ENCODE results near the gene HSPA1L. TPM values are rescaled to one million over a fixed set of nuclear protein-coding genes. Genes with fewer than 3 reads are reported as not detected.

Gene HSPA1L
- polyA plus RNA-seq, 1 donor from 2014 or later = 2.6 TPM

DNA sequence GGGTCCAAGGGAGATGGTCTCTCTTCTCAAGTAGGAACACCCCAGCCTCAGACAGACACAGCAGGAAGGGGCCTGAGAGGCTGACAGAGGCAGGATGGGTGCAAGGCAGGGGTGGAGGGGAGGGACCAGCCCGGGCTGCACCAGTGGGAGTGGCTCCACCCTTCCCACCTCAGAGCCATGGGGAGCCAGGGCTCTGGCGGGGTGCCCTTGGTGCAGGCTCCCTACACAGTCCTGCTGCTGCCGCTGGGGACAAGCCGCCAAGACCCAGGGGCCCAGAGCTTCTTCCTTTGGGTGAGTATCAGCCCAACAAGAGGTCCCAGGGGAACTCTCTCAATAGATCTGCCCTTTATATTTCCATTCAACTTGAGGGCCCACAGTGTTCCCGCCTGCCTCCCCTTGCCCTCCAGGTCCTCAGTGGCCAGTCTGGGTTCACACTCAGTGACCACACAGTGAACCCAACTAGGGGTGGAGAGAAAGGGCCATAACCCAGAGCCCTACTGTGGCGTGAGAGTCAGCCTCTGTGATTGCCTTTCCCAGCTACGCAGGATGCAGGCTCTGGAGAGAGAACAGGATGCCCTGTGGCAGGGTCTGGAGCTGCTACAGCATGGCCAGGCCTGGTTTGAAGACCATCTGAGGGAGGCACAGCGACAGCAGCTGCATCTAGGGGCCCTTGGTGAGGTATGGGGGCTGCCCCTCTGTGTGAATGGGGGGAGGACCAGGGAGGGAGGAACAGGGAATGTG is 52.0 kb downstream of the HSPA1L start:
- no peak for TF ChIP-seq SMC3 (conservative IDR thresholded peaks at IDR 0.05; ENCODE audit: poor library complexity)
- TF ChIP-seq EP300 (conservative IDR thresholded peaks at IDR 0.05; ENCODE audit: poor library complexity, severe bottlenecking) = no peak
- no peak for TF ChIP-seq RAD21 (conservative IDR thresholded peaks at IDR 0.05)
- no peak for TF ChIP-seq TAF1 (IDR thresholded peaks at IDR 0.05; ENCODE audit: low read depth)
- no peak for TF ChIP-seq POLR2AphosphoS5 (IDR thresholded peaks at IDR 0.05)
- Histone ChIP-seq H3K9me3 (ENCODE audit: low read length) (no peaks in the 10 kb centered on the region), H3K9ac (ENCODE audit: low read length) (no peak overlapping the region), H3K36me3 (ENCODE audit: insufficient read depth, low read length) (no peaks in the 10 kb centered on the region), H3K4me3 (ENCODE audit: low read length) (no peak overlapping the region), H3K79me2 (replicated peaks; ENCODE audit: insufficient read depth, low read length) (no peaks in the 10 kb centered on the region), H2AFZ (ENCODE audit: low read depth, low read length) (no peak overlapping the region), H4K20me1 (ENCODE audit: insufficient read depth) (no peaks in the 10 kb centered on the region), H3K9me2 (ENCODE audit: insufficient read depth, low read length) (no peaks in the 10 kb centered on the region), H3K27me3 (ENCODE audit: insufficient read depth, low read depth, low read length) (no peaks in the 10 kb centered on the region), H3K4me2 (ENCODE audit: low read length) (no peak overlapping the region), H3F3A (ENCODE audit: insufficient read depth, low read length, poor library complexity, severe bottlenecking) (no peaks in the 10 kb centered on the region), H3K27ac (ENCODE audit: low read length) (no peak overlapping the region)

DNA sequence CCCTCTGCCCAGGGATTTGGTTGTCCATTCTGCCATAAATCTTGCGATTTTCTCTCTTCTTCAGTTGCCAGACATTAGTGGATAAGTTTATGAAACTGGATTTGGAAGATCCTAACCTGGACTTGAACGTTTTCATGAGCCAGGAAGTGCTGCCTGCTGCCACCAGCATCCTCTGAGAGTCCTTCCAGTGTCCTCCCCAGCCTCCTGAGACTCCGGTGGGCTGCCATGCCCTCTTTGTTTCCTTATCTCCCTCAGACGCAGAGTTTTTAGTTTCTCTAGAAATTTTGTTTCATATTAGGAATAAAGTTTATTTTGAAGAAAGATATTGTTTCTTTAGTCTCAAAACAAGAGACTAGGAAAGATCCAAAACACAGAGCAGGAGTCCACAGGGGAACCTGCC is 52.7 kb downstream of the HSPA1L start, which contains the start of gene SAPCD1:
Gene SAPCD1 (plus strand): TSS at position 301 of the 400 bp plus-strand sequence. CDS start 399 bp downstream, outside the sequence.
- Histone ChIP-seq H3K4me3 (ENCODE audit: low read length) (no peak within 1 kb of the TSS), H3K4me2 (ENCODE audit: low read length) (no peak within 1 kb of the TSS), H2AFZ (ENCODE audit: low read depth, low read length) (no peak within 1 kb of the TSS), H3K36me3 (ENCODE audit: insufficient read depth, low read length) (no peaks in the 10 kb centered on the region), H3K79me2 (replicated peaks; ENCODE audit: insufficient read depth, low read length) (no peaks in the 10 kb centered on the region), H3K27ac (ENCODE audit: low read length) (no peak within 1 kb of the TSS), H4K20me1 (ENCODE audit: insufficient read depth) (no peaks in the 10 kb centered on the region), H3K9me2 (ENCODE audit: insufficient read depth, low read length) (no peaks in the 10 kb centered on the region), H3F3A (ENCODE audit: insufficient read depth, low read length, poor library complexity, severe bottlenecking) (no peaks in the 10 kb centered on the region), H3K9ac (ENCODE audit: low read length) (no peak within 1 kb of the TSS), H3K9me3 (ENCODE audit: low read length) (no peaks in the 10 kb centered on the region), H3K27me3 (ENCODE audit: insufficient read depth, low read depth, low read length) (no peaks in the 10 kb centered on the region)
- TF ChIP-seq TAF1 (IDR thresholded peaks at IDR 0.05; ENCODE audit: low read depth) (no peak), SMC3 (conservative IDR thresholded peaks at IDR 0.05; ENCODE audit: poor library complexity) (no peak)

- Histone ChIP-seq H3K4me3 (ENCODE audit: low read length) (no peak overlapping the region), H3K9ac (ENCODE audit: low read length) (no peak overlapping the region), H2AFZ (ENCODE audit: low read depth, low read length) (no peak overlapping the region), H3K36me3 (ENCODE audit: insufficient read depth, low read length) (no peaks in the 10 kb centered on the region), H3K9me2 (ENCODE audit: insufficient read depth, low read length) (no peaks in the 10 kb centered on the region), H3F3A (ENCODE audit: insufficient read depth, low read length, poor library complexity, severe bottlenecking) (no peaks in the 10 kb centered on the region), H3K27ac (ENCODE audit: low read length) (no peak overlapping the region), H4K20me1 (ENCODE audit: insufficient read depth) (no peaks in the 10 kb centered on the region), H3K79me2 (replicated peaks; ENCODE audit: insufficient read depth, low read length) (no peaks in the 10 kb centered on the region), H3K27me3 (ENCODE audit: insufficient read depth, low read depth, low read length) (no peaks in the 10 kb centered on the region), H3K4me2 (ENCODE audit: low read length) (no peak overlapping the region), H3K9me3 (ENCODE audit: low read length) (no peaks in the 10 kb centered on the region)
- TF ChIP-seq REST (IDR thresholded peaks at IDR 0.05; ENCODE audit: borderline replicate concordance) = no peak
- TF ChIP-seq EZH2 (IDR thresholded peaks at IDR 0.05; ENCODE audit: borderline replicate concordance, insufficient read depth, low read length, poor library complexity, severe bottlenecking) = no peak
- no peak for TF ChIP-seq POLR2AphosphoS5 (IDR thresholded peaks at IDR 0.05)
- no peak for TF ChIP-seq TAF1 (IDR thresholded peaks at IDR 0.05; ENCODE audit: low read depth)
- TF ChIP-seq MXI1 (conservative IDR thresholded peaks at IDR 0.05; ENCODE audit: poor library complexity, severe bottlenecking) = no peak
- TF ChIP-seq RAD21 (conservative IDR thresholded peaks at IDR 0.05) = no peak
- no peak for TF ChIP-seq CTCF (IDR thresholded peaks at IDR 0.05; ENCODE audit: poor library complexity, severe bottlenecking)
- no peak for TF ChIP-seq EP300 (conservative IDR thresholded peaks at IDR 0.05; ENCODE audit: poor library complexity, severe bottlenecking)
- TF ChIP-seq SMC3 (conservative IDR thresholded peaks at IDR 0.05; ENCODE audit: poor library complexity) = no peak
Measured at GRCh38 chr6:31761343-31761742, 53.7 kb downstream of the HSPA1L start.
